Panc1 (cell line): ENCODE results near the gene DAPK1. TPM values are rescaled to one million over a fixed set of nuclear protein-coding genes. Genes with fewer than 3 reads are reported as not detected.

Experiments used
- ATAC-seq: fragments of 200-7000 bp; cut with Tn5 transposase; 2 replicates; pipeline ENCODE4 v1.9.1; 2020; ENCODE audit warnings: mild to moderate bottlenecking, moderate library complexity
- BruUV-seq: library from RNA; stranded (reverse); fragments of 400-500 nt; replicated peaks from 2 replicates; lab custom pipeline; 2021; lab: Mats Ljungman, UMichigan
- CTCF ChIA-PET: fragments of 300-600 bp; sonication (Branson Sonifier 250); formaldehyde crosslinking; loops from one replicate; lab custom pipeline; 2022; ENCODE audit warnings: antibody characterized with exemption; lab: Charles Lee
- POLR2A ChIA-PET: fragments of 300-600 bp; sonication (Branson Sonifier 250); formaldehyde crosslinking; loops from one replicate; lab custom pipeline; 2022; ENCODE audit warnings: antibody characterized with exemption; lab: Charles Lee
- DNase-seq: peaks from one replicate; pipeline ENCODE4 v3.0.0-alpha.2; 2010; ENCODE audit warnings: low read depth, low spot score
- H3K27ac ChIP-seq: 2 replicates; pipeline ENCODE4 v1.5.1; 2011; ENCODE audit warnings: mild to moderate bottlenecking, low read length, inconsistent platforms
- H3K27me3 ChIP-seq: fragments of 200-500 bp; sonication (Bioruptor generic); 2 replicates; pipeline ENCODE4 v1.6.0; 2014; ENCODE audit warnings: low read length, inconsistent platforms; ENCODE audit not compliant: control insufficient read depth, insufficient read depth
- H3K36me3 ChIP-seq: fragments of 200-500 bp; sonication (Bioruptor generic); 2 replicates; pipeline ENCODE4 v1.5.1; 2014; ENCODE audit warnings: inconsistent platforms, mild to moderate bottlenecking, low read length, moderate library complexity; ENCODE audit not compliant: control insufficient read depth, insufficient read depth
- H3K4me1 ChIP-seq: 2 replicates; pipeline ENCODE4 v1.5.1; 2011; ENCODE audit warnings: inconsistent platforms, mild to moderate bottlenecking, low read length, moderate library complexity; ENCODE audit not compliant: control insufficient read depth, insufficient read depth
- H3K4me3 ChIP-seq, 2 experiments: 2 replicates each; pipeline ENCODE4 v1.5.1; 2011 to 2012; ENCODE audit warnings: low read depth in 2 of 2, low read length in 2 of 2, mild to moderate bottlenecking in 2 of 2, inconsistent platforms in 1 of 2, moderate library complexity in 1 of 2
- H3K9me3 ChIP-seq: fragments of 200-500 bp; sonication (Bioruptor generic); 2 replicates; pipeline ENCODE4 v1.5.1; 2014; ENCODE audit warnings: low read depth, mild to moderate bottlenecking, inconsistent platforms, low read length, moderate library complexity; ENCODE audit not compliant: control insufficient read depth, insufficient read depth
- CTCF ChIP-seq: fragments of 450-650 bp; IDR thresholded peaks from 2 replicates; pipeline ENCODE4 v1.5.1; 2017; ENCODE audit warnings: mild to moderate bottlenecking
- POLR2AphosphoS5 ChIP-seq: IDR thresholded peaks from 2 replicates; pipeline ENCODE4 v1.6.1; 2012; ENCODE audit warnings: mild to moderate bottlenecking, low read depth, low read length, moderate library complexity
- REST ChIP-seq, 2 experiments: IDR thresholded peaks; 2 replicates each; pipeline ENCODE4 v1.6.1; 2011 to 2012; ENCODE audit warnings: low read depth in 2 of 2, control low read depth in 1 of 2, low read length in 1 of 2, mild to moderate bottlenecking in 1 of 2, moderate library complexity in 1 of 2; ENCODE audit not compliant: insufficient read depth in 1 of 2
- SIN3A ChIP-seq: IDR thresholded peaks from 2 replicates; pipeline ENCODE4 v1.6.1; 2012; ENCODE audit warnings: low read depth, mild to moderate bottlenecking, low read length, moderate library complexity, borderline replicate concordance; ENCODE audit not compliant: insufficient read depth
- TCF7L2 ChIP-seq: IDR thresholded peaks from 2 replicates; pipeline ENCODE4 v1.6.1; 2011; ENCODE audit warnings: mild to moderate bottlenecking, low read depth, low read length, inconsistent platforms
- in situ Hi-C: cut with HindIII; loops from 2 replicates; pipeline ENCODE4 v1.10.0; 2016; ENCODE audit warnings: low sequenced_read_pairs, low pct_unique_long_range_greater_than_20kb
- intact Hi-C: fragments of 100-400 bp; cut with micrococcal nuclease; formaldehyde crosslinking; loops from one replicate; pipeline ENCODE4 v1.10.0; 2022; ENCODE audit not compliant: unreplicated experiment
- total RNA-seq: library from RNA; stranded (reverse); gene quantifications from one replicate; pipeline ENCODE4 v1.2.1, GENCODE V29; 2021; ENCODE audit not compliant: unreplicated experiment

Gene DAPK1
- total RNA-seq, 1 experiment from 2014 or later: 0.87 TPM

GRCh38 chr9:87602933-87603643 lies 105.4 kb downstream of the DAPK1 start:
- in situ Hi-C loops: no loop called here
- intact Hi-C loops: no loop called here
- no peaks in the 10 kb centered on the region for H3K4me1 ChIP-seq
- no peaks in the 10 kb centered on the region for H3K9me3 ChIP-seq
- ATAC-seq: no peak
- CTCF ChIA-PET: no interaction called here
- POLR2A ChIA-PET: interaction anchor here (0.5 kb wide), 1 partner anchor 161 kb away, joined by 3 read pairs; no protein-coding TSS in a partner anchor
- no TSS peak for BruUV-seq
- H3K27me3 ChIP-seq: peaks cover 2% of the 10 kb centered on the region
- no peaks in the 10 kb centered on the region for H3K36me3 ChIP-seq
- no peak overlapping the region for H3K27ac ChIP-seq
- no peak overlapping the region for H3K4me3 ChIP-seq
- TF ChIP-seq CTCF: no peak
- no peak for TF ChIP-seq POLR2AphosphoS5
- no peak for TF ChIP-seq TCF7L2
- TF ChIP-seq REST (IDR thresholded peaks at IDR 0.05; ENCODE audit: insufficient read depth in 1 of 2, low read depth in 2 of 2, low read length in 1 of 2): no peak
- TF ChIP-seq SIN3A: no peak
- DNase-seq: no peak

- peaks cover under 1% of the 10 kb centered on the region for H3K27me3 ChIP-seq
- no peaks in the 10 kb centered on the region for H3K4me1 ChIP-seq
- no peak for DNase-seq
- H3K27ac ChIP-seq: no peak overlapping the region
- intact Hi-C loops: no loop called here
- no peak for TF ChIP-seq SIN3A
- no peak for TF ChIP-seq CTCF
- no peak for TF ChIP-seq TCF7L2
- no peak for TF ChIP-seq POLR2AphosphoS5
- no peak for TF ChIP-seq REST (IDR thresholded peaks at IDR 0.05; ENCODE audit: insufficient read depth in 1 of 2, low read depth in 2 of 2, low read length in 1 of 2)
- POLR2A ChIA-PET: no interaction called here
- no peaks in the 10 kb centered on the region for H3K36me3 ChIP-seq
- BruUV-seq: no TSS peak
- ATAC-seq: no peak
- no peak overlapping the region for H3K4me3 ChIP-seq
- H3K9me3 ChIP-seq: no peaks in the 10 kb centered on the region
- in situ Hi-C loops: no loop called here
- CTCF ChIA-PET: no interaction called here
Measured at GRCh38 chr9:87603854-87604490, 106.3 kb downstream of the DAPK1 start.
